Astrocyte of the cerebellum (primary cell): ENCODE results near the gene PRKAB1.

ENCODE experiments used
- DNase-seq: peaks from one replicate; pipeline ENCODE4 v3.0.0-alpha.2; 2011; ENCODE audit warnings: low read depth
- H3K4me3 ChIP-seq: 2 replicates; pipeline ENCODE4 v1.5.1; 2011; ENCODE audit warnings: mild to moderate bottlenecking, low read depth, low read length, moderate library complexity
- CTCF ChIP-seq: IDR thresholded peaks from 2 replicates; pipeline ENCODE4 v1.5.1; 2012; ENCODE audit warnings: low read length, low read depth, moderate library complexity, mild to moderate bottlenecking; ENCODE audit errors: missing control alignments
- in situ Hi-C: cut with HindIII; loops from 2 replicates; pipeline ENCODE4 v1.10.0; 2017; ENCODE audit warnings: low sequenced_read_pairs

The PRKAB1 gene

GRCh38 chr12:119725523-119725922, 57.6 kb downstream of the PRKAB1 start:
- TF ChIP-seq CTCF: no peak
- H3K4me3 ChIP-seq: no peak overlapping the region
- no peak for DNase-seq
- in situ Hi-C loops: no loop called here

GRCh38 chr12:119727600-119728443, 59.9 kb downstream of the PRKAB1 start:
- in situ Hi-C loops: no loop called here
- no peak overlapping the region for H3K4me3 ChIP-seq
- TF ChIP-seq CTCF: no peak
- DNase-seq: no peak

- DNase-seq: no peak
These were observed 60.5 kb downstream of the PRKAB1 start for GRCh38 chr12:119728444-119728745.

GRCh38 chr12:119729871-119730270, 61.9 kb downstream of the PRKAB1 start:
- DNase-seq: no peak
- H3K4me3 ChIP-seq: no peak overlapping the region
- TF ChIP-seq CTCF: no peak
- in situ Hi-C loops: no loop called here

More at GRCh38 chr12:119728444-119728745, 60.5 kb downstream of the PRKAB1 start:
- no peak for TF ChIP-seq CTCF
- in situ Hi-C loops: no loop called here
- no peak overlapping the region for H3K4me3 ChIP-seq

GRCh38 chr12:119730381-119730780, 62.4 kb downstream of the PRKAB1 start:
- in situ Hi-C loops: no loop called here
- DNase-seq: no peak

More at GRCh38 chr12:119730381-119730780, 62.4 kb downstream of the PRKAB1 start:
- TF ChIP-seq CTCF: no peak
- no peak overlapping the region for H3K4me3 ChIP-seq
